ENCODE data around the gene C5orf63.

The C5orf63 gene

DNA sequence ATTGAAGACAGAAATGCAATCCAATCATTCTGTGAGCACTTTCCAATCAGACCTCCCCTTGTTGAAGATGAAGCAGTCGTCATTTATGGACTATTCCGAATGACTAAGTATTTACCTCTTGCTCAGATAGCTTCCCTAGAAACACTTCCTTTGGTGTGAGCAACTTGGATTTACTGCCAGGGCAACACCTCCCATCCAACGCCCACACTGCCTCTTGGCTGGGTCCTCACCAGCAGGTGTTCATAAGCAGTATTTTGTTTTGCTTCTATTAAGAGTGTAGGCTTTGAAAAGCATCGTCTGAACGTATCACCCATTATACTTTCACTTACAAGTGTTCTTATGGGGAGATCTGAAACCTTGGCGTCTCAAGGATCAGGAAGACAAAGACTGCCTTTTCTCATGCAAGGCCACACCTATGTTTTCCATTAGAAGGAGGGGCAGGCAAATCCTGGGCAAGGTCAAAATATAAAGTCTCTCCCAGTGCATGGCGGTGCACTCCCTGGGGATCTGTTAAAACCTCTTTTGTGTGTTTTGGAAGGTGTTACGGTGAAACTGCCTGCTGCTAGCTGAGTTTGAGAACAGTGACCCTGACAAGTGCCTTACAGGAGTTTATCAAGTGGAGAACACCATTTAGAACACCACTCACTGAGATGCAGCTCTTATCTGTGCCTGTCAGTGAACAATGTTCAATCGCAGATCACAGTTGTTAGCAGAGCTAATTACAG, 32.3 kb downstream of the C5orf63 start:
- H4K20me1 ChIP-seq = no peaks in the 10 kb centered on the region
- H3K4me1 ChIP-seq = peaks cover 31% of the 10 kb centered on the region
- H3K36me3 ChIP-seq = no peaks in the 10 kb centered on the region
- no peak overlapping the region for H3K9ac ChIP-seq
- no peak for TF ChIP-seq Cebpa-rat (IDR thresholded peaks at IDR 0.05)
- H3K9me3 ChIP-seq = no peaks in the 10 kb centered on the region
- H3K27ac ChIP-seq = no peak overlapping the region
- H3K4me3 ChIP-seq = no peak overlapping the region
- no peaks in the 10 kb centered on the region for H3K27me3 ChIP-seq
- H3K4me2 ChIP-seq = peak overlapping the region; percentile 55

DNA sequence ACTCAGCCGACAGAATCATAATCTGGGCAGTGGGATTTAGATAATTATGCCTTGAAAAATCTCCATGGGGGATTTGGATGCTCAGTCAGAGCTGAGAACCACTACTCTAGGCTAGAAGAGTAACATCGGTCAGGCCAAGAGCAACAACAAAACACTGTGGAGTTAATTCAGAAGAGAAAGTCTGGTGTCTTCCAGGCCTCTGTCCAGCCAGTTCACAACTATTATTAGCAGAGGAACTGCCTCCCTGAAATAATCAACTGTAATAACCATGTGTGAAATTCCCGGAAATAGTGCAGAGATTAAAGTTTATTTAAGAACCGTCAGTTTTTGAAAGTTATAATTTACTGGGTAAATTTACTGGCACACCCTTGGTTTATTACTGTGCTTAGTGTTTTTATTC, 34.8 kb downstream of the C5orf63 start:
- Histone ChIP-seq H3K9ac (no peak overlapping the region), H3K36me3 (no peaks in the 10 kb centered on the region), H3K27me3 (no peaks in the 10 kb centered on the region), H4K20me1 (no peaks in the 10 kb centered on the region), H3K4me2 (no peak overlapping the region), H3K27ac (no peak overlapping the region), H3K4me3 (no peak overlapping the region), H3K9me3 (no peaks in the 10 kb centered on the region), H3K4me1 (peaks cover 31% of the 10 kb centered on the region)
- no peak for TF ChIP-seq Cebpa-rat (IDR thresholded peaks at IDR 0.05)

DNA sequence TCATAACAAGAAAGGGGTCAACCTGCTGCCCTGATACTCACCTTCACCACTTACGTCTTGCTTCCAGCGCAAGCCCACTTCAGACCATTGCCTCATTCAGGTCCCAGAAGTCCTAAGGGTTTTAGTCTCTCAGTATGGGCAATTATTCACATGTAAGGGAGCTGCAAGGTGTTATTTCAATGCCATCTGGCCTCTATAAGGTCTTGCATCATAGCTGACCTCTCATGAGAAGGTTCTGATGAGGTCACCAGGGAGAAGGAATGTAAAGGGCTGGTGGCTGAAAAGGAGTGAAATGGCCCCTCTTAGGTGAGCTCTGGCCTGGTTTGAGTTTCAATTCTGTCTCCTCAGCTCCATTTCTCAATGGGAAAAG, 41.5 kb downstream of the C5orf63 start:
- peak overlapping the region; percentile 98 for H3K4me2 ChIP-seq
- H3K36me3 ChIP-seq = no peaks in the 10 kb centered on the region
- peaks cover 30% of the 10 kb centered on the region for H3K4me1 ChIP-seq
- H3K27ac ChIP-seq = no peak overlapping the region
- no peaks in the 10 kb centered on the region for H3K27me3 ChIP-seq
- H3K9ac ChIP-seq = no peak overlapping the region
- no peak for TF ChIP-seq Cebpa-rat (IDR thresholded peaks at IDR 0.05)
- H3K9me3 ChIP-seq = no peaks in the 10 kb centered on the region
- peaks cover 28% of the 10 kb centered on the region for H4K20me1 ChIP-seq
- peak overlapping the region; percentile 88; the same call in 1 of the 2 replicates for H3K4me3 ChIP-seq

DNA sequence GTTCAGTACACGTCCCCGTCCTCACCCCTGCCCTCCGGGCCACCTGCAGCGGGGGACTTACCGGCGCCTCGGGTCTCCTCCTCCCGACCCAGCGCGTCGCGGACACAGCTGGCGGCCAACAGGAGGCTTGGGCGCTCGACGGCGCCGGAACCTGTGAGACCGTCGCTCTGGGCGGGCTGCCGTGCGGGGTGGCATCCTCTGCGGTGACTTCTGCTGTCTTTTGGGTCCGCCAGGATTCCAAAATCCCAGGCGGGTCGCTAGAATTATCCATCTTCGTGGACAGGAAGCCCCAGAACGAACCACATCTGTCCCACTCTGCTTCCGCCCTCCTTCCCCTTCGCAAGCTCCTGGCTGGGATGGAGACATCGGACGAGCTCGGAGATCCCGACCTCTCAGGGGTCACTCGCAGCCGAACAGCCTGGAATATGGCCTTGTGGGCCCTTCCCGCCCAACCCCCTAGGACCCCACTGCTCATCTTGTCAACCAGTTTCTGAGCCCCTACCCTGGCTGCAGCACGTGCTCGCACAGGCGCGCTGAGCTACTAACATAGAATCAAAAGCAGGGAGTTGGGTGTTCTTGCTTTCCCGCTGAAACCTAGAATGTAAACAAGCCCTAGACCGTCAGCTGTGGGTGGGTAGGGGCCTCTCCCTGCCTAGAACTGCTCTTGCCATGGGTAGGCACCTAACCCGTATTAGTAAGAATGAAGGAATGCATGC, 42.0 kb downstream of the C5orf63 start:
- Histone ChIP-seq H4K20me1 (peaks cover 34% of the 10 kb centered on the region), H3K27ac (peak overlapping the region; percentile 88), H3K36me3 (no peaks in the 10 kb centered on the region), H3K4me1 (peaks cover 35% of the 10 kb centered on the region), H3K4me3 (peak overlapping the region; percentile 88), H3K27me3 (no peaks in the 10 kb centered on the region), H3K9me3 (no peaks in the 10 kb centered on the region), H3K4me2 (peak overlapping the region; percentile 98), H3K9ac (peak overlapping the region; percentile 85)
- no peak for TF ChIP-seq Cebpa-rat (IDR thresholded peaks at IDR 0.05)

DNA sequence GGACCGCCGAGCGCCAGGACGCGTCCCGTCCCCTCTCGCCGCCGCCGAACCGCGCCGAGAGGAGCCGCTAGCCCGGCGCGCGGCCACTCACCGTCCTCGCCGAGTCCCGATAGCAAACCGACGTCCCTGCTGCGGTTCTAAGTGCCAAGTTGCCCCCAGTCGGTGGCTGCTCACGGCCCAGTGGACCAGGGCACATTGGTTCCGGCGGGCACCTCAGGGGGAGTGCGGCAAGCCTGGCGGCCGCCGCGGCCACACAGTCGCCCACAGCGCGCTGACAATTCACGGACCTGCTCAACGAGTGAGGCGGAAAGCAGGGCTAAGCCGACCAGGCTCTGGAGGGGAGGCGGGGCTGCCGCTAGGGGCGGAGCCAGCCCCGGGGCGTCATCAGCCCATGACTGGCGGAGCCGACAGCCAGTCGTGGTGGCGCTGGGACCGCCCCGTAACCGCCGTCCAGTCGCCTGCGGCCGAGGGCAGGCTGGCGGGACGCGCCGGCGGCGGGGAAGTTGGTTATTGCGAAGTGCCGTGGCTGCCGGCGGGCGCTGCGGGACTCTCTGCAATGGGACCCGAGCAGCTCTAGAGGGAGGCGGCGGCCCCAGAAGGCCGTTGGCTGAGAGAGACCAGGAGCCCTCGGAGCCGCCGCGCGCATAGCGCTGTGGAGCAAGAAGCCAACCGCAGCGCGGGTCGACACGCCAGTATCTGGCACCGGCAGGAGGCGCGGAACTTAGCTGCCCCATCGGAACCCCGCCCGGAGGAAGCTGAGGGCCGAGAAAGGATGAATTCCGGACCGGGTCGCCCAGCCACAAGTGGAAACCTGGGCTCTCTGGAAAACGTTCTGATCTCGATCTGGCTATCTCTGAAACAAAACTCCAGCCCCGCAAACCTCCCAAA, 42.8 kb downstream of the C5orf63 start, which contains the start of gene MARCHF3:
Gene MARCHF3, minus strand, starts transcription at position 300 of the 888 bp plus-strand sequence. CDS start 112,387 bp downstream, outside the sequence.
- Histone ChIP-seq H3K4me1 (peaks cover 43% of the 10 kb centered on the region), H3K4me2 (peak within 1 kb of the TSS; percentile 98), H3K9me3 (no peaks in the 10 kb centered on the region), H4K20me1 (peaks cover 42% of the 10 kb centered on the region), H3K4me3 (peak within 1 kb of the TSS; percentile 88), H3K36me3 (no peaks in the 10 kb centered on the region), H3K27me3 (no peaks in the 10 kb centered on the region), H3K9ac (peak within 1 kb of the TSS; percentile 90), H3K27ac (peak within 1 kb of the TSS; percentile 88)
- peak; percentile 72; the same call in 1 of the 2 replicates for TF ChIP-seq Cebpa-rat (IDR thresholded peaks at IDR 0.05)

DNA sequence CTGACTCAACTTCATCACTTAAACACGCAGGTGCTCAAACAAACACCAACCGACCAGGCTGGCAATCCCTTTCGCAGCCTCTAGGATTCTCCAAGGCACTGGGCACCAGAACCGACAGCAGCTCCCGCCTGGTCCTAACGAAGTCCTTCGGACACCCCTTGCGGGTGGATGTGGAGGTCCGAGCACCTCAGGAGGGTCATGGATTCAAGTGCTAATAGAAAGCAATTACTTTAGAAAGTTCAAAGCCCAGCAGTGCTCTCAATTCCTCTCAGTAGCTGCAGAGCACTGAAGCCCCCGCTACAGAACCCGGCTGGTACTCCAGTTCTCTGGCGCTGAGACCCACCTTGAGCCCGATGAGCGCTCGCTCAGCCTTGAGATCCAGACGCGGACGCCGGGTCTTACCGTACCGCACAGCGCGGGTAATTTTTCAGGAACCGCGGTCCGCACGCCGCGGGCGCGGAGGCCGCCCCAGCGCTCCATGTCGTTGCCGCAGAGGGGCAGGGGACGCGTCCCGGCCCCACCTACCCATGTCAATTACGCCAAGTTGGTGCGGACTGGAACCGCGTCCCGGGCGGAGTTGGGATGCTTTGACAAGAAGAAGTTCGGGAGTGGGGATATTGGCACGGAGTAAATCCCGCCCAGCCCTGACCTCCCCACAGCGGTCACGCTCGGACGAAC, 43.6 kb downstream of the C5orf63 start:
- H3K4me3 ChIP-seq = peak overlapping the region; percentile 88
- H3K9me3 ChIP-seq = no peaks in the 10 kb centered on the region
- H3K36me3 ChIP-seq = no peaks in the 10 kb centered on the region
- peak overlapping the region; percentile 80 for H3K4me2 ChIP-seq
- H4K20me1 ChIP-seq = peaks cover 50% of the 10 kb centered on the region
- TF ChIP-seq Cebpa-rat (IDR thresholded peaks at IDR 0.05) = no peak
- peaks cover 51% of the 10 kb centered on the region for H3K4me1 ChIP-seq
- H3K27me3 ChIP-seq = no peaks in the 10 kb centered on the region
- H3K27ac ChIP-seq = peak overlapping the region; percentile 88
- peak overlapping the region; percentile 90 for H3K9ac ChIP-seq

DNA sequence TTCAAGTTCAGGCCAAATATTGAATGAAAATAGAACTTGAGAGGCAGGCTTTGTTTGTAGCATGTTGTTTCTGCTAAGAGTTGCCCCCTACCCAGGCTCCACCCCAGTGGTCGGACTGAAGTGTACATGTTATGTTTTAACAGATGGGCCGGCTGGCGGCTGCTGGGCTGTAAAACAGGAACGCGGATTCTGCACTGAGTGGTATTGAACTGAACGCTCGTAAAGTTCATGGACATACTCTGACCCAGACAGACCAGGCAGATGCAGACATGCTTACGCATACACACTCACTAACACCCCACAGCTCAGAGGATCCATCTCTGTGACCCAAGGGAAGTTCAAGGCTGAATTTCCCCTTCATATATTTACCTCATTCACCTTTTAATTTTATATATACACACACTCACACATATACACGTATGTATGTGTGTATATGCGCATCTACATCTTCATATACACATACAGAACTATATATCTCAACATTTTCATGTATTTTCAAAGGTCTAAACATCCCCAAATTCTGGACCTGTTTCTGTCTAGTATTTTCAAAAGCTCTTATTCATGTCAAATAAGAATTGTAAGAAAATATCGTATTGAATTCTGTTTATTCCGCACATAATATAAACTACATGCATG, 44.4 kb downstream of the C5orf63 start:
- H3K27me3 ChIP-seq = no peaks in the 10 kb centered on the region
- no peak for TF ChIP-seq Cebpa-rat (IDR thresholded peaks at IDR 0.05)
- H3K9me3 ChIP-seq = no peaks in the 10 kb centered on the region
- H3K27ac ChIP-seq = peak overlapping the region; percentile 88
- H3K9ac ChIP-seq = peak overlapping the region; percentile 90
- H4K20me1 ChIP-seq = peaks cover 57% of the 10 kb centered on the region
- peak overlapping the region; percentile 80 for H3K4me2 ChIP-seq
- H3K4me1 ChIP-seq = peaks cover 59% of the 10 kb centered on the region
- peak overlapping the region; percentile 88 for H3K4me3 ChIP-seq
- H3K36me3 ChIP-seq = 0 out of 2 replicates have a peak, but pooled peaks cover 4% of the 10 kb centered on the region

DNA sequence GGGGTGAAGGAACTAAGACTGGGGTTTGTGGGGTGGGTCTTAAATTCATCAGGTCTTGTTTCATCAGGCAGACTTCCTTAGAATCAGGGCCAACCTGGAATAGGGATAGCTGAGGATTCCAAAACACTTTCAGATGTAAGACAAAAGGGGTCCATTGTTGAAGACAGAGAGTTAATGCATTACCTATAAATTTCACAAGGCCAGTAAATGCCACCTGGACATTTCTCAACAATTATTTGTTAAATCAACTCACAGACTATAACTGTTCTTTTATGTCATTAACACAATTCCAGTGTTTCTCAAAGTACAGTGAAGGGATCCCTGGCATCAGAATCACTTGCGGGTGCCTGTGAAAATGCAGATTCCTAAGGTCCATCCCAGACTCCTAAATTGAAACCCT, 45.8 kb downstream of the C5orf63 start:
- Histone ChIP-seq H3K4me2 (peak overlapping the region; percentile 80), H3K27me3 (no peaks in the 10 kb centered on the region), H3K9ac (peak overlapping the region; percentile 17; the same call in 1 of the 2 replicates), H3K4me3 (peak overlapping the region; percentile 32; the same call in 1 of the 2 replicates), H3K27ac (peak overlapping the region; percentile 52), H3K36me3 (peaks cover 18% of the 10 kb centered on the region; the same call in 1 of the 2 replicates), H3K9me3 (peaks cover 2% of the 10 kb centered on the region), H4K20me1 (peaks cover 59% of the 10 kb centered on the region), H3K4me1 (peaks cover 67% of the 10 kb centered on the region)
- TF ChIP-seq Cebpa-rat (IDR thresholded peaks at IDR 0.05) = no peak

Measured in BLaER1 (cell line).